ENCODE results near the gene SLC12A9.

SLC12A9 gene

DNA sequence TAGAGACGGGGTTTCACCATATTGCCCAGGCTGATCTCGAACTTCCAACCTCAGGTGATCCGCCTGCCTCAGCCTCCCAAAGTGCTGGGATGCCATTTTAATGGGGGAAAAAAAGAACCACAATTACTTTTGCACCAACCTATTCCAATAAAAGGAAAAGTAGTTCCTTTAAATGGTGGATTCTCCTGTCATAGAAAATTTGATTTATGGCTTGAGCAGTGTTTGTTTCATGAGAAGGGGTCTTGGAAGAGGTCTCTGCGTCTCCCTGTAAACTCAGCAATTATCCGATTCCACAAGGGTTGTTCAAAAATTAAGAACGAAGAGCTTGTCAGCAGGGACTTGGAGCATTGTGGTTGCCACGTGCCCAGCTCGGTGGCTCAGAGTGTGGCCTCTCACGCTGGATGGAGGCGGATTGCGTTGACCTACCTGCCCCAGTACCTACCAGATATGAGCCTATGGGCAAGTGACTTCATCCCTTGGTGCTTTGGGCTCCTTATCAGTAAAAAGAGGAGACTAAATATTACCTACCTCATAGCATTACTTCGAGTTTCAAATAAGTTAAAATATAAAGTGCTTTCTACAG lies 11.8 kb downstream of the SLC12A9 start:
- no peak for DNase-seq

DNA sequence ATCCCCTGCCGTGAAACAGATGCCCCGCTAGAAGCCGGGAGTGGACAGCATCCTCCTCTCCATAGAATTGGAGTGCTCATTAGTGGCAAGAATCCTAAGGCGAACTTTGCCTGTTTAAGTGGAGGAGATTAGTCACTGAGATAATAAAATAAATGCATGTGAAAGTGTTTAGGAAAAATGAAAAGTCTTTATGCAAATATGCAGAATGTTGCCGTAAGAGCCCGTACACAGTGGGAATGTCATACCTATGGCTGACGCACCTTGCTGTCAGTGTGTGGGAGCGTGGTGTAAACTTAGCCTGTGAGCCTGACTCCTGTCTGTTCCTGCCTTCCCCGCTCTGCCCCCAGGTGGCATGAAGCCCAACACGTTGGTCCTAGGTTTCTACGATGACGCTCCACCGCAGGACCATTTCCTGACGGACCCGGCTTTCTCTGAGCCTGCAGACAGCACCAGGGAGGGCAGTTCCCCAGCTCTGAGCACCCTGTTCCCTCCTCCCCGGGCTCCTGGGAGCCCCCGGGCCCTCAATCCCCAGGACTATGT lies 12.9 kb downstream of the SLC12A9 start:
- no peak for DNase-seq

DNA sequence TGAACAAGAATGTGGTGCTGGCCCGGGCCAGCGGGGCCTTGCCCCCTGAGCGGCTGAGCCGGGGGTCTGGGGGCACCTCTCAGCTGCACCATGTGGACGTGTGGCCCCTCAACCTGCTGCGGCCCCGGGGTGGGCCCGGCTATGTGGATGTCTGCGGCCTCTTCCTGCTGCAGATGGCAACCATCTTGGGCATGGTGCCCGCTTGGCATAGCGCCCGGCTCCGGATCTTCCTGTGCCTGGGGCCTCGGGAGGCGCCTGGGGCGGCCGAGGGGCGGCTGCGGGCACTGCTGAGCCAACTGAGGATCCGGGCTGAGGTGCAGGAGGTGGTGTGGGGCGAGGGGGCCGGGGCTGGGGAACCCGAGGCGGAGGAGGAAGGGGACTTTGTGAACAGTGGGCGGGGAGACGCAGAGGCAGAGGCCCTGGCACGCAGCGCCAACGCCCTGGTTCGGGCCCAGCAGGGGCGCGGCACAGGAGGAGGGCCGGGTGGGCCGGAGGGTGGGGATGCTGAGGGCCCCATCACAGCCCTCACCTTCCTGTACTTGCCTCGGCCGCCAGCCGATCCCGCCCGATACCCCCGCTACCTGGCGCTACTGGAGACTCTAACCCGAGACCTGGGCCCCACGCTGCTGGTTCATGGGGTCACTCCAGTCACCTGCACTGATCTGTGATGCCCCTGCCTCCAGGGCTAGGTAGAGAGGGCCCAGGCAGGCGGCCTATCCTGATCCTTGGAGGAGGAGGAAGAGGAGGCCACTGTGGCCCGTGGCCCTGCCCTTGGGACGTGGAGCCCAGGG lies 13.6 kb downstream of the SLC12A9 start:
- peak; percentile 44 for DNase-seq

DNA sequence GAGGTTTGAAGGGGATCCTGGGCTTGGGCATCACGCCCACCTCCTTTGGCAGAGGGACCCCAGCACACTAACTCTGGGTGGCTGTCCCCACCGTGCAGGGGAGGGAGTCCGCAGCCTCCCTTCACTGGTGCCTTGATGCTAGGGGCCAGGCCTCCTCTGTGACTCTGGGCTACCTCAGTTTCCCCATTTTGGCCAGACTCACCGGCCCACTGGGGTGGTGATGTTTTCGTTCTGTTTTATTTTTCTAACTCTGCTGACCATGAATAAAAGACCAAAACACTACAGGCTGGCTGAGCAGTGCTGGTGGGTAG lies 14.2 kb downstream of the SLC12A9 start:
- DNase-seq: no peak

DNA sequence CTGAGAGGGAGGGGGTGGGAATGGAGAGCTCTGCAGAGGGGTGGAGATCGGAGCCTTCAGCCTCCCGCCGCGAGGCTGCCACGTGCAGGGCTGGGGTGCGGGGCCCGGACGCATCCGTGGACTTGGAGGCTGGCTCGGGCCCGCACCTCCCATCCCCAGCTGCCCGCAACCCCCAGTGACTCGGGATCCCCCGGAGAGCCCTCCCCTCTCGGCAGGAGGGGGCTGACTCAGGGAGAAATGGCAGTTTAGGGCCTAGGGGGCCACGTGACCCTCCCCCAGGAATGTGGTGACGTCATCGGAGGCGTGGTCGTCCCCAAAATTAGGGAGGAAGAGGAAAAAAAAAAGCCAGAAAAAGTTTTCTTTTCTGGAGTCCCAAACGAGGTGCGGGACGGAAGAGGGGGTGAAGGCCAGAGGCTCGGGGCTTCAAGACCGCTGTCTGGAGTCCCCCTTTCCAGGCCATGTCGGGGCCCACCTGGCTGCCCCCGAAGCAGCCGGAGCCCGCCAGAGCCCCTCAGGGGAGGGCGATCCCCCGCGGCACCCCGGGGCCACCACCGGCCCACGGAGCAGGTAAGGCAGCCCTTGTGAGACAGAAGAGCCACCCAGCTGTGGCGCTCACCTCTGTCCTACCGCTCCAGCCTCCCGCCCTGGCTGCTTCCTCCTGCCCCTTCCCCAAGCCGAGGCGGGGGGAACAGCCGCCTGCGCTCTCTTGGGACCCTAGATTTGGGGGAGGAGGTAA lies 14.7 kb downstream of the SLC12A9 start, which contains the start of gene TRIP6:
TRIP6 (plus strand) TSS at position 348 of the 736 bp plus-strand sequence; CDS start at position 459, 111 bp downstream.
- DNase-seq: peak; percentile 77

DNA sequence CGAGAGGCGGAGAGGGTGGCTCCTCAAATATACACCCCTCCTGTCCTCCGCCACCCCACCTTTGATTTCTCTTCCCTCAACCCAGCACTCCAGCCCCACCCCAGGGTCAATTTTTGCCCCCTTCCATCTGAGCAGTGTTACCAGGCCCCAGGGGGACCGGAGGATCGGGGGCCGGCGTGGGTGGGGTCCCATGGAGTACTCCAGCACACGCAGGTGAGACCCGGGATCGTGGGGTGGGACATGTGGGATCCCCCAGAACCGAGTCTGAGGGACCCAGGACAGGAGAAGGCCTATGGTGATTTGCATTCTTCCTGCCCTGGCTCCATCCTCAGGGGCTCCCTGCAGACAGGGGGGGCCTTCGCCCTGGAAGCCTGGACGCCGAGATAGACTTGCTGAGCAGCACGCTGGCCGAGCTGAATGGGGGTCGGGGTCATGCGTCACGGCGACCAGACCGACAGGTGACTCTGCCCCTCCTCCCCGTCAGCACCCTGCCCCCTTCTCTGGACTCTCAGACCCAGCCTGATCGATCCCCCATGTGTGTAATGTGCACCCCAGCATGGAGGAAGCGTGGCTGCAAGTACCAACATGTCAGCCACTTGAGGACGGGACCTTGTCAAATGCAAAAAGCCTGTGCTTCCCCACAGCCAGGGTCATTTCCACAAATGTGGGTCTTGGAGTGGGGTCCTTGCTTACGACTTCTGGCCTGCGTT lies 15.4 kb downstream of the SLC12A9 start:
- DNase-seq: no peak

DNA sequence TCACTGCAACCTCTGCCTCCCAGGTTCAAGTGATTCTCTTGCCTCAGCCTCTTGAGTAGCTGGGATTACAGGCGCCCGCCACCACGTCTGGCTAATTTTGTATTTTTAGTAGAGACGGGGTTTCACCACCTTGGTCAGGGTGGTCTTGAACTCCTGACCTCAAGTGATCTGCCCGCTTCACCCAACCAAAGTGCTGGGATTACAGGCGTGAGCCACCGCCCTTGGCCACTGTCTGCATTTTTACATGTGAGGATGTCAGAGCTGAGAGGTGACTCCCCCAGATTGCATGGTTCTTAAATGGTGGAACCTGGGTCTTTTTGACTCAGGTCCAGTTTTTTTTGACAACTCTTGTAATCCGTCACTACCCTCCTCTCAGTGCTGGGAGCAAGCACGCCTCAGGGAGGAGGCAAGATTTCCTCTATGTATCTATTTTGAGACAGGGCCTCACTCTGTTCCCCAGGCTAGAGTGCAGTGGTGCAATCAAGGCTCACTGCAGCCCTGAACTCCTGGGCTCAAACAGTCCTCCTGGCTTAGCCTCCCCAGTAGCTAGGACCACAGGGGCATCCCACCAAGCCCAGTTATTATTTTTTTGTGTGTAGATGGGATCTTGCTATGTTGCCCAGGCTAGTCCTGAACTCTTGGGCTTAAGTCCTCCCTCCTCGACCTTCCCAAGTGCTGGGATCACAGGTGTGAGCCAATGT lies 21.2 kb downstream of the SLC12A9 start:
- no peak for DNase-seq

DNA sequence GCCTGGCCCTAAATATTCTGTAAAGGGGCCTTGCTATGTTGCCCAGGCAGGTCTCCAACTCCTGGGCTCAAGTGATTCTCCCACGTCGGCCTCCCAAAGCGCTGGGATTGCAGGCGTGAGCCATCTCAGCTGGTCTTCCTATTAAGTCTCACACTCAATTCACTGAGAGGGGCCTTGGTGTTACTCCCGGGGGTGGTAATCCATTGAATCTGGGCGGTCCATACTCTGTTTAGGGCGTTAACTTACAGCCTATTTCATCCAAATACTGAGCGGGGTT lies 21.7 kb downstream of the SLC12A9 start:
- no peak for DNase-seq

DNA sequence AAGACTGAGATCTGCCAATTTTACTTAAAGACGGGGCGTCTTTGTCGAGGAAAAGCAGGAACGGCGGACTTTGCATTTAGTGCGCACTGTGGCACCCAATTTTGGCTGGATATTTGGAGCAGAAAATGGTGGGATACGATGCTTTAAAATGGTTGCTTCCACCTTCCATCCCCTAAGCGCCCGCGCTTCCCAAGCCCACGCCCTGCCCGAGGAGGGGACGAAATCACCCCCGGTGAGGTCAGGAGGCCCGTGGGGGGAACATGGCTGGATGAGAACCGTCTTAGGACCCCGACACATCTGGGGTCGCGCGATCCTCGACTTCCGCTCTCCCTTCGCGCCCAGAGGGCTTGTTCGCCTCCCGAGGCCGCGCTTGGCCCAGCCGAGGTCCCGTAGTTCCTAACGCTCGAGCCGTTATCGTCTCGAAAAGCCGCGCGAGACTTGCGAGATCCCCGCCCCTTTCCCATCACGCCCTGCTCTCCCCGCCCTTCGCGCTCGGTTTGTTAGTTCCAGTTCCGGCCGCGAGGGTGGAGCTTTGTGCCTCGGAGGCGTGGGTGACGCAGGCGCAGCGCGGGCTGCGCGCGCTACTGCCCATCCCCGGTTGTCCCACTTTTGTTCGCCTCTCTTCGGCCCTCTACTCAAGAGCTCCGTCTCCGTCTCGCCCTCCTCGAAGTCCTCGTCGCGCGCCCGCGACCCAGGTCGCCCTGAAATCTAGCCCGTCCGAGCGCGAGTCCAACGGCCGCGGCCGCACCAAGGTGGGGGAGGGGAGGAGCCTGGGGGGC lies 22.3 kb downstream of the SLC12A9 start, which contains the start of gene SRRT:
SRRT (plus strand) TSS at position 527 of the 779 bp plus-strand sequence. CDS start 488 bp downstream, outside the sequence.
- DNase-seq: peak; percentile 99

DNA sequence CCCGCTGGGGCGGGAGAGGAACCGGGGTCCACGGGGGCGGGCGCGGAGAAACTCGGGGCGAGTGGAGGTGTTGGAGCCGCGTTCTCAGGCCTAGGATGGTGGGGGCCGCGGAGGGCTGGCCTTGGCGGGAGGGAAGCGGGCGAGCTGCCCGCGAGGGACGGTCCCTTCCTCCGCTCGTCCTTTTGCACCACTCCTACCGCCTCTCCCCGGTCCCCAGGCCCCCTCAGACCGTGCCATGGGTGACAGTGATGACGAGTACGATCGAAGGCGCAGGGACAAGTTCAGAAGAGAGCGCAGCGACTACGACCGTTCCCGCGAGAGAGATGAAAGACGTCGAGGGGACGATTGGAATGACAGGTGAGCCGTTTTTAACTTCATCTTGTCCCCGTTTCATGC lies 22.8 kb downstream of the SLC12A9 start:
- peak; percentile 48 for DNase-seq

DNA sequence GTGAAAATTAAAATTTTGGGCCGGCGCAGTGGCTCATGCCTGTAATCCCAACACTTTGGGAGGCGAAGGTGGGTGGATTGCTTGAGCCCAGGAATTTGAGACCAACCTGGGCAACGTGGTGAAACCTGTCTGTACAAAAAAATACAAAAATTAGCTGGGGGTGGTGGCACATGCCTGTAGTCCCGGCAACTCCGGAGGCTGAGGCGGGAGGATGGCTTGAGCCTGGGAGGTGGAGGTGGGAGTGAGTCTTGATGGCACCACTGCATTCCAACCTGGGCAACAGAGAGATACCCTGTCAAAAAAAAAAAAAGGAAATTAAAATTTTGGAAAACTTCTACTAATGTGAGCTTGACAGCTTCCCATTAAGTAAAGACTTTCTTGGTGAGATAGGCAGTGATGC lies 25.5 kb downstream of the SLC12A9 start:
- DNase-seq: no peak

DNA sequence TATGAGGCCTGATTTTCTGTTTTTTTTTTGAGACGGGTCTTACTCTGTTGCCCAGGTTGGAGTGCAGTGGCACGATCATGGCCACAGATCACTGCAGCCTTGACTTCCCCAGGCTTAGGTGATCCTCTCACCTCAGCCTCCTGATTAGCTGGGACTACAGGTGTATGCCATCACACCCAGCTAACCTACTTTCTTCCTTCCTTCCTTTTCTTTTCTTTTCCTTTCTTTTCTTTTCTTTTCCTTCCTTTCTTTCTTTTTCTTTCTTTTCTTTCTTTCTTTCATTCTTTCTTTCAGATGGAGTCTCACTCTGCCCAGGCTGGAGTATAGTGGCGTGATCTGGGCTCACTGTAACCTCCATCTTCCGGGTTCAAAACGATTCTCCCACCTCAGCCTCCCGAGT lies 26.2 kb downstream of the SLC12A9 start:
- no peak for DNase-seq

DNA sequence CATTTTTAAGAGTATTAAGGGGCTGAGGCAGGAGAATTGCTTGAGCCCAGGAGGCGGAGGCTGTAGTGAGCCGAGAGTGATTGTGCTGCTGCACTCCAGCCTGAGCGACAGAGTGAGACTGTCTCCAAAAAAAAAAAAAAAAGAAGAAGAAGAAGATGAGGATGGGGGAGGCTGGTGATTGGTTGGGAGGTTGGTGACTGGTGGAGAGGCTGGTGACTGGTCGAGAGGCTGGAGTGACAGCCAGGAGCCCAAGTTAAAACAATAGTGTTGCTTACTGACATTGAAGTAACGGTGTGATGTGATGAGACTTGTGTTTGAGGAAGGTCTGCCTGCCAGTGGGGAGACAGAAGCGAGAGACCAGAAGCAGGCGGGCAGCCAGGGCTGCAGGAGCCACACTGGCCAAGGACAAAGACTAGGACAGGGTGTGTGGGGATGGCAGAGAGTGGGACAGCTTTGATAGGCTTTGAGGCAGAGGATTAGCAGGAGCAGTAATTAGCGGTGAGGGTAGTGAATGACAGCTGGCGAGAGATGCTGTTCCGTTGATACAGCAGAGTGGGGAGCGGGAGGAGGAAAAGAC lies 27.3 kb downstream of the SLC12A9 start:
- DNase-seq: no peak

DNA sequence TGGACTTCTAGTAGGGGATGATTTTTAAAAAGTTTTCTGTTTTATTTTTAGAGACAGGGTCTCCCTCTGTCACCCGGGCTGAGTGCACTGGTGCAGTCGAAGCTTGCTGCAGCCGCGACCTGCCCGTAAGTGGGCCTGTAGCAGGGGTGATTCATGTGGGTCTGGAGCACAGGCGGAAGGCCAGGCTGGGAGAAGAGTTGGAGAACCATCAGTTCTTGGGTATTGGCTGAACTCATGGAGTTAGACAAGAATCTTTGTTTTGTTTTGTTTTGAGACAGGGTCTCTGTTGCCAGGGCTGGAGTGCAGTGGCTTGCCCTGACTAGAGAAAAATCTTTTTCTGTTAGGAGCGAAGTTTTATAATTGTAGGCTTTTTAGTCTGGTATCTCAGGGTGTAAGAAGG lies 28.1 kb downstream of the SLC12A9 start:
- no peak for DNase-seq

DNA sequence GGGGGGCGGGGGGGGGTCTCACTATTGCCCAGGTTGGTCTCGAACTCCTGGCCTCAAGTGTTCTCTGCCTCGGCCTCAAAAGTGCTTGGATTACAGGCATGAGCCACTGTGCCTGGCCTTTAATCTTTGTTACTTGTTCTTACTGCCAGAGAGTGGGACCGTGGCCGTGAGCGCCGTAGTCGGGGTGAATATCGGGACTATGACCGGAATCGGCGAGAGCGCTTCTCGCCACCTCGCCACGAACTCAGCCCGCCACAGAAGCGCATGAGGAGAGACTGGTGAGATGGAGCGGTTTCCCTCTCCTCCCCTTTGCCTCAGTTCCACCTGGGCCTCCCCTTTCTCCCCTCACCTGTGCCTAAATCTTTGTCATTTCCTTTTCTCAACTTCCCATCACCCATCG lies 28.6 kb downstream of the SLC12A9 start:
- no peak for DNase-seq

DNA sequence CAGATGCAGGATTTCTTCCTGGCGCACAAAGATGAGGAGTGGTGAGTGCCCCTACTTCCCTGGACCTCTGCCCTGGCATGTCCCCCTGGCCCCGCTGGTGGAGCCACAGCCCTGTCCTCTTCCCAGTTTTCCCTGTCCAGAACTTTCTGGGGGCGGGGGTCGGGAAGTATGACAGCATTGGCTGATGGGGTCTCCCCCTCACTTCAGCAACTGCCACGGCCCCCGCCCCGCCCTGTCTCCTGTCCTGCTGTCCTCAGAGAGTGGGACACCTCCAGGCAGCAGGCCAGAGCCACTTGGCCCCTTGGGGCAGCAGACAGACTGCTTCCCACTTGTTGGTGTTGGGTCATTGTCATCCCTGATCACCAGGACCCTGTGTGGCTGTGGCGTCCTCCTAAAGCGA lies 29.7 kb downstream of the SLC12A9 start:
- no peak for DNase-seq

DNA sequence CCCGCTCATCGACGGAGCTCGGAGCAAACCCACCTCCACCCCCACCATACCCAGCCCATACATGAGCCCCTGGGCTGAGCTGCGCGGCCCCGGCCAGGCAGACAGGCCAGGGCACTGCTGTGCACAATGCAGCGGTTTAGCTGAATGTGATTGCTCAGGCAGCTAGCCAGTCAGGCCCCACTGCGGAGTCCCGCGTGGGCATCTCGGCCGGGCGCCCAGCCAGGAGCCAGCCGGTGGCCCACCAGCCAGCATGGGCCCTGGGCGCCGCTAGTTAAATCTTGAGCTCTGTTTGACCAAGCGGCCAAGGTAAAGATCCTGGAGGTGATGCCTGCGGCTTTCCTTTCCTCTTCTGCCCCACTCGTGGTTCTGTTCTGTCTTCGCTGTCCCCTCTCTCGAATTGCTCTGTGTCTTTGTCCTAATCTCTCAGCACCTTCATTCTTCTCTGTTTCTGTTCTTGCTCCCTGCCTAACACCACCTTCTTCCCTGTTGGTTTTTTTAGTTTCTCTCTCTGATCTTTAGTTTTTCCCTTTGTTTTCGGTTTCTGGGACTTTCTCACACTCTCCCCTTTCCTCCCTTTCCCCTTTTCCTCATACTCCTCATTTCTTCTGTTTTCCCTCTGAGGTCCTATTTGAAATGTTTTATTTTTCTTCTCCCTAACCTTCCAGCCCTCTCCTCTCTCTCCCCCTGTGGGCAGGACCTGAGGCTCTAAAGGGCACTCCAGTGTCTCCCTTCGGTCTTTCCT lies 30.4 kb downstream of the SLC12A9 start:
- DNase-seq: no peak

DNA sequence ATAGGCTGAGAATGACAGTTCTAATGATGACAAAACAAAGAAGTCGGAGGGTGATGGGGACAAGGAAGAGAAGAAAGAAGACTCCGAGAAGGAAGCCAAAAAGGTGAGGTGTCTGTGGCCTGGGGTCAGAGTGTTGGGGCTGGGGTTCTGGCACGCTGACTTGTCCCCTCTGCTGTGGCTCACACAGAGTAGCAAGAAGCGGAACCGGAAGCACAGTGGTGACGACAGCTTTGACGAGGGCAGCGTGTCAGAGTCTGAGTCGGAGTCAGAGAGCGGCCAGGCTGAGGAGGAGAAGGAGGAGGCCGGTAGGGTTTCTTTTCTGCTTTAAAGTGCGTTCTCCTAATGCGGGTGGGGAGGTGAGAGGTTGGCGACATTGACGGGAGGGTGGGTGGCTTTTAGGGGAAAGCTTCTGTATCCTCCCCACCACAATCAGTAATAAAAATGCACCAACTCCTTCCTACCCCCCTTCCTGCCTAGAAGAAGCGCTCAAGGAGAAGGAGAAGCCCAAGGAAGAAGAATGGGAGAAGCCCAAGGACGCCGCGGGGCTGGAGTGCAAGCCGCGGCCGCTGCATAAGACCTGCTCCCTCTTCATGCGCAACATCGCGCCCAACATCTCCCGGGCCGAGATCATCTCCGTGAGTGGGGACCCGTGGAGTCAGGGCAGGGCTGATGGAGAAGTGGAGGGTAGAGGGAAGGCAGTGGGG lies 32.4 kb downstream of the SLC12A9 start:
- peak; percentile 55 for DNase-seq

DNA sequence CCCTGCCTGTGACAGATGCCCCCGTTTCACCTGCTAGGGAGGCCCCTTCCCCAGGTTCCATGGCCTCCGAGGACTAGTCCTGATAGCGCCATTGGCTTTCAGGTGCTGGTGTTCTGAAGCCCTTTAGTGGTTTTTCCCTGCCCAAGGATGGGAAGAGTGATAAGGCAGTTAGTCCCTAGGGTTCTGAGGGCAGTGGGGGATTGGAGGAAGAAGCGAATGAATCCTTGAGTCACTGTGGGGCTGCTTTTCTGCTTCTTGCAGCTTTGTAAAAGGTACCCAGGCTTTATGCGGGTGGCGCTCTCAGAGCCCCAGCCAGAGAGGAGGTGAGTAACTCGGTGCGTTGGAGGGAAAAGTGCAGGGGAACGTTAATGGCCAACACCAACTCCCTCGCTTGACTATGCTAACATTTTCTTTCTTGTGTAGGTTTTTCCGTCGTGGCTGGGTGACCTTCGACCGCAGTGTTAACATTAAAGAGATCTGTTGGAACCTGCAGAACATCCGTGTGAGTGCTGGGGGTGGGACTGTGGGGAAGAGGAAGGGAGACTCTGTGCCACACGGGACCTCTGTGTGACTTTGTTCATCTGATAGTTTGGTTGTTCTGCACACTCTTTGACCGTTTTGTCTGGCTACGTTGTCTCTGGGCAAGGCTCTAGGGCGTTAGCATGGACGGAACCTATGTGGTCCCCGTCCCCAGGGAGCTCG lies 33.1 kb downstream of the SLC12A9 start:
- no peak for DNase-seq
